Thoracic aorta (tissue), 2 donors: ENCODE results near the gene DENND2A. TPM values are rescaled to one million over a fixed set of nuclear protein-coding genes. Genes with fewer than 3 reads are reported as not detected.
"Not testable (repeated sequence)": the region's sequence is repeated elsewhere in the genome, so short reads cannot be mapped to it uniquely, and the experiment has no call there.

Experiments
- ATAC-seq: fragments of 150-250 bp; one replicate; pipeline ENCODE4 v1.8.0; 2017; ENCODE audit warnings: low read depth; ENCODE audit not compliant: insufficient number of reproducible peaks, low FRiP score
- DNase-seq: peaks from one replicate; pipeline ENCODE4 v3.0.0-alpha.2; 2020; ENCODE audit warnings: low spot score
- H3K27ac ChIP-seq, 2 donors: fragments of 200-600 bp; sonication (generic); 1 replicate in 1 of 2; 2 replicates in 1 of 2; pipeline ENCODE4 v1.5.1; 2016; ENCODE audit warnings: mild to moderate bottlenecking in 2 of 2, moderate library complexity in 2 of 2
- H3K27me3 ChIP-seq: fragments of 200-600 bp; sonication (generic); replicated peaks from 2 replicates; pipeline ENCODE4 v1.6.0; 2016; ENCODE audit warnings: mild to moderate bottlenecking; ENCODE audit not compliant: insufficient read depth
- H3K36me3 ChIP-seq: fragments of 200-600 bp; sonication (generic); one replicate; pipeline ENCODE4 v1.5.1; 2016
- H3K4me1 ChIP-seq, 2 donors: fragments of 200-600 bp; sonication (generic); 1 replicate in 1 of 2; 2 replicates in 1 of 2; pipeline versions ENCODE4 v1.5.1 to v1.6.0; 2016; ENCODE audit warnings: low read depth in 2 of 2, mild to moderate bottlenecking in 1 of 2; ENCODE audit not compliant: control insufficient read depth in 1 of 2
- H3K4me3 ChIP-seq: fragments of 200-600 bp; sonication (generic); 2 replicates; pipeline ENCODE4 v1.5.1; 2016; ENCODE audit warnings: mild to moderate bottlenecking
- H3K9me3 ChIP-seq: fragments of 200-600 bp; sonication (generic); 2 replicates; pipeline ENCODE4 v1.5.1; 2016
- total RNA-seq, 2 donors: library from RNA; depleted of rRNA; stranded (reverse); fragments of >200 nt; gene quantifications; one replicate each; pipeline versions ENCODE4 v1.1.0 to v1.2.3, GENCODE V29; 2016
- TF ChIP-seq, protein P1 (sequence below): fragments of 200-600 bp; sonication (generic); IDR thresholded peaks from one replicate; pipeline ENCODE4 v1.5.1; 2019; ENCODE audit warnings: antibody characterized with exemption

Gene DENND2A
- total RNA-seq, 2 donors from 2014 or later = 4.9 to 5.1 TPM

DNA sequence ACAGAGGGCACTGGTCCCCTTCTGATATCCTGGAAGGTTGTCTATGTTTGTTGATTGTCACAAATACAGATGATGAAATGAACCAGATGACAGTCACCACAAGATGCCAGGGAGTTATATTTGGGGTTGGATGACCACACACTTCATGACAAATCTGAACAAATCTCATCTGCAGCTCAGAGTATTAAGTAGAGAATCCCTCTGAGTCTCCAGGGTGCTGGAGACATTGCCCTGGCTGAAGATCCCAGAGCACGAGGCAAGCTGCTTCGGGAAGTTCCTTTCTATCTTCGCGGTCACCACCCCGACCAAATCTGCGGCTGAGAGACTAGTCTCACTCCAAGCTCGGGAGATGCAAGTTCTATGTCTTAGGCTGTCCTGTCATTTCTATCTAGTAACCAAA lies 9.0 kb downstream of the DENND2A start:
- no peak overlapping the region for H3K27ac ChIP-seq
- no peaks in the 10 kb centered on the region for H3K36me3 ChIP-seq
- H3K27me3 ChIP-seq = no peaks in the 10 kb centered on the region
- TF ChIP-seq, protein P1, sequence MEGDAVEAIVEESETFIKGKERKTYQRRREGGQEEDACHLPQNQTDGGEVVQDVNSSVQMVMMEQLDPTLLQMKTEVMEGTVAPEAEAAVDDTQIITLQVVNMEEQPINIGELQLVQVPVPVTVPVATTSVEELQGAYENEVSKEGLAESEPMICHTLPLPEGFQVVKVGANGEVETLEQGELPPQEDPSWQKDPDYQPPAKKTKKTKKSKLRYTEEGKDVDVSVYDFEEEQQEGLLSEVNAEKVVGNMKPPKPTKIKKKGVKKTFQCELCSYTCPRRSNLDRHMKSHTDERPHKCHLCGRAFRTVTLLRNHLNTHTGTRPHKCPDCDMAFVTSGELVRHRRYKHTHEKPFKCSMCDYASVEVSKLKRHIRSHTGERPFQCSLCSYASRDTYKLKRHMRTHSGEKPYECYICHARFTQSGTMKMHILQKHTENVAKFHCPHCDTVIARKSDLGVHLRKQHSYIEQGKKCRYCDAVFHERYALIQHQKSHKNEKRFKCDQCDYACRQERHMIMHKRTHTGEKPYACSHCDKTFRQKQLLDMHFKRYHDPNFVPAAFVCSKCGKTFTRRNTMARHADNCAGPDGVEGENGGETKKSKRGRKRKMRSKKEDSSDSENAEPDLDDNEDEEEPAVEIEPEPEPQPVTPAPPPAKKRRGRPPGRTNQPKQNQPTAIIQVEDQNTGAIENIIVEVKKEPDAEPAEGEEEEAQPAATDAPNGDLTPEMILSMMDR = no peak
- peaks cover under 1 to 3% of the 10 kb centered on the region in 2 donors for H3K4me1 ChIP-seq
- H3K4me3 ChIP-seq = no peak overlapping the region
- DNase-seq = no peak
- ATAC-seq = no peak
- no peaks in the 10 kb centered on the region for H3K9me3 ChIP-seq

DNA sequence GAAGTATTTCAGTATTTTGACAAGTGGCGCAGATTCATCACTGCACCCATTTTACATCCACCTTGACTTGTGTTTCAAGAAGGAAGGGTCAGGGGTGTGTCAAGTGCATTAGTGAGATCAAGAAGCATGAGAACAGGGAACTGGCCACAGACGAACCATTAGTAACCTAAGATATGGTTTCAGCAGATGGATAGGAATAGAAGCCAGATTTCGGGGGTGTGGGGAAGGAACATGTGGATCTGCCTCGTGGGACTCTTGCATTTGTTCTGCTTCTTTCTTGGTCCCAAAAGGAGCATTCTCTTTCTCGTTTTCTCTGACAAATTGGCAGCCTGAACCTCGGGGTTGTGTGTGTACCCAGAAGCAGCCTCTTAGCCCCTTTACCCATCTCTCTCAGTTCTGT lies 9.6 kb downstream of the DENND2A start:
- H3K4me1 ChIP-seq = peaks cover 5 to 9% of the 10 kb centered on the region in 2 donors
- DNase-seq (no peak), ATAC-seq (no peak)
- TF ChIP-seq, protein P1 = no peak
- no peaks in the 10 kb centered on the region for H3K36me3 ChIP-seq
- no peaks in the 10 kb centered on the region for H3K27me3 ChIP-seq
- H3K4me3 ChIP-seq = no peak overlapping the region
- no peak overlapping the region for H3K27ac ChIP-seq
- no peaks in the 10 kb centered on the region for H3K9me3 ChIP-seq

DNA sequence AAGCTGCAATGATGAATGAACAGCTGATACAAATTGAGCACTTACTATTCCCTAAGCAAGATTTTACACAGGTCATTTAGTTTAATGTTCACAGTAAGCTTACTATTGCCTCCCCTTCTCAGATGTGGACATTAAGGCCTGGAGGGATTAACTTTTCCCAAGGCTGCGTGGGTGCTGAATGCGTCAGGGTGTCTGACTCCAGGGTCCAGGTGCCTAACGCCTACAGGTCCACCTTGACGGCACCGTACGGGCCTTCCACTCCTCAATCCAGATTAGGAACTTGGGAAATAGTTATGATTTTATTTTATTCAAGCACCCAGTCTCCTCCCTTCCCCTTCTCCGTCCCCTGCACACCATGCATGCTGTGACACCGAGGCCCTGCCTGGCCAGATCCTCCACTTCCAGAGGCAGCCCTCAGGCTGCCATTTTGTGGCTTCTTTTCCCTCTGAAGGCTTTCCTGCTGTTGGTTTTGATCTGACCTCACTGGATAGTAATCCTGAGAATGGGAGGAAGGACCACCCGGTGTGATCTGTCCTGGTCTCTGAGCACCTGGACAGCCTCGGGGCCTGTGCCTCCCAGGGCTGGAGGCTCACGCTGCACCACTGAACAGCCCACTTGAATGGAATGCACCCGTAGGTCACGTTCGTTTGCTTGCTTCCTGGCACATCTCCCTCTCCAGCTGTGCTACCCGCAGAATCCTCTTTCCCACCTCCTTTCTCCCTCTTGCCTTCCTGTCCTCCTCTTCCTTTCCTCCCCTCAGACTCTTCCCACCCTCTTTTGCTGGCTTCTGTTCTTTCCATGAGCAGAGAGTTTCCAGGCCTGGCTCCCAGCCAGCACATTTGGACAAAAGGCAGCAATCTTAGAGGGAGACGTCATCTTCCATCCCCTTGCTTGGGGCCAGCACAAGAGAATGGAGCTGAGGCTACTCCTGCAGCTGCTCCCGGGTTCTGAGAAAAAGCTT lies 14.4 kb downstream of the DENND2A start:
- H3K9me3 ChIP-seq = no peaks in the 10 kb centered on the region
- DNase-seq (peak; percentile 32), ATAC-seq (no peak)
- TF ChIP-seq, protein P1 = no peak
- H3K36me3 ChIP-seq = no peaks in the 10 kb centered on the region
- no peak overlapping the region for H3K27ac ChIP-seq
- H3K27me3 ChIP-seq = no peaks in the 10 kb centered on the region
- H3K4me3 ChIP-seq = peak overlapping the region; percentile 8
- peaks cover 5 to 9% of the 10 kb centered on the region in 2 donors for H3K4me1 ChIP-seq

DNA sequence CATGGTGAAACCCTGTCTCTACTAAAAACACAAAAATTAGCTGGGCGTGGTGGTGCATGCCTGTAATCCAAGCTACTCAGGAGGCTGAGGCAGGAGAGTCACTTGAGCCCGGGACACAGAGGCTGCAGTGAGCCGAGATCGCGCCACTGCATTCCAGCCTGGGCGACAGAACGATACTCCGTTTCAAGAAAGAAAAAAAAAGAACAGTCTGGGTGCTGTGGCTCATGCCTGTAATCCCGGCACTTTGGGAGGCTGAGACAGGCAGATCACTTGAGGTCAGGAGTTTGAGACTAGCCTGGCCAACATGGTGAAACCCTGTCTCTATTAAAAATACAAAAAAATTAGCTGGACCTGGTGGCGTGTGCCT lies 15.4 kb downstream of the DENND2A start:
- not testable (repeated sequence) for H3K27ac ChIP-seq

DNA sequence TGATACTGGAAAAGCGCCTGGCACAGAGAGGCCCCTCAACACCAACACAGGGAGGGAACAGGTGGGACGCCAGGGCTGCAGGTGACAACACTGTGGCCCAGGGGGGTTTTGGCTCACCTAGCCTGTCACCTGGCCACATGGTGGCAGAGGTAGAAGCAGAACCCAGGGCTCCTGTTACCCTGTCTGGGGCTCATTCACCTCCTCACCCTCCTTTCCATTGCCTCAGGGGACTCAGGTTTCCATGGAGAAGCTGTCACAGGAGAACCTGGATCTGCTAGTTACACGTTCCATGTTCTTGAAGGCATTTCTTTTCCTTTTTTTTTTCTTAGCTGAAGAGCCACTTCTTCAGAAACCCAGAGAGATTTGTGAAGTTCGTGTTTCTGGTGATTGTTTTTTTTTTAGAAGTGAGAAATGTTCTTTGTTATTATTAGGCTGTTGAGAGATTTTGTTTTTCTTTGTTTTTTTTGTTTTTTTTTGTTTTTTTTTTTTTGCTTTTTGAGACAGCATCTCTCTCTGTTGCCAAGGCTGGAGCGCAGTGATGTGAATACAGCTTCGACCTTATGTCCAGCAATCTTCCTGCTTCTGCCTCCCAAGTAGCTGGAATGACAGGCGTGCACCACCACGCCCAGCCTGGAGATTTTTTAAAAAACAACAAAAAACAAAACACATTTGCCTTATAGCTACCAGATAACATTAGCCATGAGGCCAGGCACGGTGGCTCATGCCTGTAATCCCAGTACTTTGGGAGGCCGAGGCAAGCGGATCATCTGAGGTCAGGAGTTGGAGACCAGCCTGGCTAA lies 16.0 kb downstream of the DENND2A start:
- Histone ChIP-seq H3K4me3 (no peak overlapping the region), H3K27ac (no peak overlapping the region), H3K27me3 (no peaks in the 10 kb centered on the region), H3K4me1 (peaks cover 5 to 9% of the 10 kb centered on the region in 2 donors), H3K9me3 (no peaks in the 10 kb centered on the region), H3K36me3 (no peaks in the 10 kb centered on the region)
- ATAC-seq (no peak), DNase-seq (no peak)
- TF ChIP-seq, protein P1 = no peak

More for the DNA sequence above, 15.4 kb downstream of the DENND2A start:
- DNase-seq, H3K36me3 ChIP-seq, ATAC-seq, H3K4me3 ChIP-seq, H3K4me1 ChIP-seq, H3K27me3 ChIP-seq, H3K9me3 ChIP-seq: not testable (repeated sequence)
